Heart left ventricle (tissue), 13 donors: ENCODE measurements around the gene PLCB1.

Experiments used
- CTCF ChIP-seq, 12 donors: fragments of 200-600 bp; sonication (generic) in 4 of 12; IDR thresholded peaks; one replicate each; pipeline versions ENCODE4 v1.5.0 to v1.8.0; 2018 to 2022; ENCODE audit warnings: antibody characterized with exemption in 12 of 12, mild to moderate bottlenecking in 5 of 12
- POLR2A ChIP-seq, 2 donors: fragments of 450-650 bp; IDR thresholded peaks; one replicate each; pipeline ENCODE4 v1.6.1; 2017; ENCODE audit warnings: antibody characterized with exemption in 2 of 2, mild to moderate bottlenecking in 2 of 2, moderate library complexity in 2 of 2
- donor health status: ischemic (EF 13 %, LVEDD 7.1; RV severe dilation, severe dysfunction).
- donor health status: DM: no; HTN: yes; CAD: no.
- donor health status: DM: no; HTN: no; CAD: no.
- donor health status: ischemic (EF 25% LVEDD 6.9; RV normal size, moderate dysfunction).
- donor health status: ischemic (EF 25% LVEDD 5.7; RV mildly dilated, moderate dysfunction).
- donor health status: ischemic (EF 35%, LVEDD 5.7; RV mildly dilated, moderate dysfunction).
- donor health status: nonischemic (EF 11% LVEDD 7.7; RV severe dilation, severe dysfunction).
- donor health status: DM: yes; HTN: yes; CAD: no.
- donor health status: PGD.
- donor health status: ischemic (EF 29% LVEDD 5.4; RV normal size, mild dysfunction).
- donor health status: nonischemic (EF 23%, LVEDD 6.1; RV moderate dilation, normal function).

- no peak for TF ChIP-seq POLR2A (IDR thresholded peaks at IDR 0.05)
- no peak for TF ChIP-seq CTCF (IDR thresholded peaks at IDR 0.05)
These were observed 476.4 kb downstream of the PLCB1 start for GRCh38 chr20:8608470-8608869.
